A549 treated with ZK216348 at 1 μM for 4 hours (cell line): ENCODE results near the gene PNPLA4. TPM values are rescaled to one million over a fixed set of nuclear protein-coding genes. Genes with fewer than 3 reads are reported as not detected.

Source experiments
- total RNA-seq: library from RNA; stranded (reverse); fragments of 200-300 nt; extraction: Qiagen RNA extraction; gene quantifications from 5 replicates; pipeline ENCODE4 v1.2.3, GENCODE V29; 2022; ENCODE audit warnings: low read depth

PNPLA4 gene, protein sequence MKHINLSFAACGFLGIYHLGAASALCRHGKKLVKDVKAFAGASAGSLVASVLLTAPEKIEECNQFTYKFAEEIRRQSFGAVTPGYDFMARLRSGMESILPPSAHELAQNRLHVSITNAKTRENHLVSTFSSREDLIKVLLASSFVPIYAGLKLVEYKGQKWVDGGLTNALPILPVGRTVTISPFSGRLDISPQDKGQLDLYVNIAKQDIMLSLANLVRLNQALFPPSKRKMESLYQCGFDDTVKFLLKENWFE
- 9.5 to 22.4 TPM (median 10.0 TPM) in 5 replicates for total RNA-seq

DNA sequence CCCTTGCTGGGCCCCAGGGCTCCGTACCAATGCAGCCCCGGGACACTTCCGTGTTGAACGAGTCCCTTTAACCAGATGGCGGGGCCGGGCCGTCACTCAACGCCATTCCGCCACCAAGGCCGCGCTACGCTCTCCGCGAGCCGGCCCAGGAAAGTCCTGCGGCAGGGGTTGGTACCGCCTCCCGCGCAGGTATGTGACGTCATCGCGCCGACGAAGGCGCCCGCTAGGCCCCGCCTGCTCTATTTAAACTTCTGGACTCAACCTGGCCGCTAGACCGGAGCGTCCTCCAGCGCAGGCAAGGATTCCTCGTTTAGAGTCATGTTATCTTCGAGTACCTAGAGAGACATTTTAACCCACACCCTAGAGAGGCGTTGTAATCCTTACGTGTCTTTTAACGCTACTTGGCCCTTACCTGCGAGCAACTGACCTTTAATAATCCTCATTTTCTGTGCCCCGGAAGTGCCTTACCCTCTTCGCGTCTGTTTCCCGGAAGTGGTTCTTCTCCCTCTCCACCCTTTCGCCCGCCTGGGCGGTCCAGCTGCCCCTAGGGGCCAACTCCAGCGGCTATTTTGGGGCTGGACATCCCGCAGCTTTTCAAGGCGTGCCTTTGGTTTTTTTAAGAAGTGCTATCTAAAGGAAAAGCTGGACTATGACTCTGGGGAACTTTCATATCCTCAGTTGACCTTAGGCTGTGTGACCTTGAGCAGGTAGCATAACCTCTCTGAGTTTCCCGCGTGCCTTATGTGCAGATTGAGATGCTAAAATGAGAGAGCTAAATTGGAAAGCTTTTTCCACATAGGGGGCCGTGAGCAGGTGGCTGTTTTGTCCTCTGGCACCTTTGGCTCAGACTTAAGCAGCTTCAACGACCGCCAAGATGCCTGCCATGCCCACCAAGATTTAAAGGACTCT is at the start of gene PNPLA4:
PNPLA4 (minus strand) TSS at position 155 of the 909 bp plus-strand sequence. CDS start 1,294 bp downstream, outside the sequence.

Other genes with a start within 250 kb of the PNPLA4 start
- gene VCX, start 84.2 kb downstream of the PNPLA4 start, total RNA-seq, result not detected in 5 replicates
- not detected in 5 replicates for gene VCX2, start 243.9 kb upstream of the PNPLA4 start, total RNA-seq